Stomach (tissue), 9 donors: Measurements from ENCODE around the gene PTK6. TPM values are rescaled to one million over a fixed set of nuclear protein-coding genes. Genes with fewer than 3 reads are reported as not detected.

ENCODE experiments used
- DNase-seq, 2 donors: peaks; one replicate each; pipeline versions ENCODE4 v3.0.0 to v3.0.0-alpha.2; 2013 to 2019
- H3K27ac ChIP-seq, 5 donors: fragments of 200-600 bp in 4 of 5; sonication (generic) in 4 of 5; one replicate each; pipeline ENCODE4 v1.5.1; 2013 to 2019; ENCODE audit warnings: mild to moderate bottlenecking in 1 of 5, moderate library complexity in 1 of 5
- H3K27me3 ChIP-seq, 3 donors: fragments of 200-600 bp; sonication (generic); one replicate each; pipeline ENCODE4 v1.5.1; 2017 to 2019; ENCODE audit warnings: mixed run types in 1 of 3
- H3K36me3 ChIP-seq, 4 donors: fragments of 200-600 bp; sonication (generic); 1 replicate in 3 of 4; 2 replicates in 1 of 4; pipeline ENCODE4 v1.5.1; 2016 to 2019
- H3K4me1 ChIP-seq, 4 donors: fragments of 200-600 bp; sonication (generic); one replicate each; pipeline ENCODE4 v1.5.1; 2016 to 2019
- H3K4me3 ChIP-seq, 4 donors: fragments of 200-600 bp; sonication (generic) in 3 of 4; one replicate each; pipeline ENCODE4 v1.5.1; 2016 to 2019; ENCODE audit warnings: mild to moderate bottlenecking in 1 of 4
- H3K9me3 ChIP-seq, 4 donors: fragments of 200-600 bp; sonication (generic); one replicate each; pipeline ENCODE4 v1.5.1; 2016 to 2019
- EP300 ChIP-seq: sonication (generic); formaldehyde crosslinking; IDR thresholded peaks from one replicate; pipeline ENCODE4 v1.6.1; 2017; ENCODE audit warnings: antibody characterized with exemption
- POLR2A ChIP-seq, 4 donors: fragments of 450-650 bp; IDR thresholded peaks; one replicate each; pipeline ENCODE4 v1.6.1; 2016; ENCODE audit warnings: antibody characterized with exemption in 4 of 4, control low read depth in 2 of 4, mild to moderate bottlenecking in 1 of 4, moderate library complexity in 1 of 4
- POLR2AphosphoS5 ChIP-seq, 3 donors: sonication (generic); formaldehyde crosslinking; IDR thresholded peaks; one replicate each; pipeline ENCODE4 v1.6.1; 2016; ENCODE audit warnings: antibody characterized with exemption in 3 of 3
- WGBS, 5 donors: extraction: QIAGEN DNeasy Blood & Tissue Kit in 3 of 5; methylation state at CpG; one replicate each; pipeline versions ENCODE4 v1.1.5 to v1.1.7; 2013 to 2018; 5-methylcytosine and 5-hydroxymethylcytosine counted together
- intact Hi-C: fragments of 100-400 bp; cut with DNase I; formaldehyde crosslinking; loops from one replicate; pipeline ENCODE4 v1.15.1; 2023; ENCODE audit warnings: low total_unique reads
- polyA plus RNA-seq, 3 donors: library from polyadenylated mRNA; stranded (reverse); fragments of 200-250 nt; gene quantifications; one replicate each; pipeline ENCODE4 v1.2.3, GENCODE V29; 2013
- total RNA-seq, 5 donors: library from RNA; depleted of rRNA; stranded (reverse); fragments of >200 nt; gene quantifications; one replicate each; pipeline versions ENCODE4 v1.1.0 to v1.2.3, GENCODE V29; 2014 to 2016
- TF ChIP-seq, protein P1 (sequence below), 7 experiments: fragments of 450-650 bp in 4 of 7; fragments of 200-600 bp in 3 of 7; sonication (generic) in 3 of 7; IDR thresholded peaks; one replicate each; pipeline ENCODE4 v1.5.1; 2016 to 2019; ENCODE audit warnings: antibody characterized with exemption in 7 of 7, control low read depth in 2 of 7, mild to moderate bottlenecking in 1 of 7
- donor health status: healthy with polysubstance abuse.
- donor health status: Bipolar disorder and iron deficiency.
- donor health status: healthy.

PTK6 gene
- total and polyA plus RNA-seq, 8 donors, result 7.7 to 98.5 (median 22.9) TPM

GRCh38 chr20:63533871-63534393, 3.2 kb downstream of the PTK6 start:
- H3K27me3 ChIP-seq, result peaks cover 0 to 63% (median 11%) of the 10 kb centered on the region in 3 donors
- H3K9me3 ChIP-seq, result no peaks in the 10 kb centered on the region
- peak; percentile 83 to 94 for DNase-seq
- peak overlapping the region; percentile 78 to 96 (median 90) for H3K27ac ChIP-seq
- H3K4me1 ChIP-seq, result peaks cover 35 to 56% (median 52%) of the 10 kb centered on the region in 4 donors
- no peak overlapping the region for H3K4me3 ChIP-seq
- intact Hi-C loops, result no loop called here
- 19 to 56% (median 39%) methylated on average over 10 to 28 of the region's 28 CpGs for WGBS, 5 donors
- peak in 1 of 4 donors; percentile 30 for TF ChIP-seq POLR2A (IDR thresholded peaks at IDR 0.05)
- no peak for TF ChIP-seq EP300
- TF ChIP-seq, protein P1, sequence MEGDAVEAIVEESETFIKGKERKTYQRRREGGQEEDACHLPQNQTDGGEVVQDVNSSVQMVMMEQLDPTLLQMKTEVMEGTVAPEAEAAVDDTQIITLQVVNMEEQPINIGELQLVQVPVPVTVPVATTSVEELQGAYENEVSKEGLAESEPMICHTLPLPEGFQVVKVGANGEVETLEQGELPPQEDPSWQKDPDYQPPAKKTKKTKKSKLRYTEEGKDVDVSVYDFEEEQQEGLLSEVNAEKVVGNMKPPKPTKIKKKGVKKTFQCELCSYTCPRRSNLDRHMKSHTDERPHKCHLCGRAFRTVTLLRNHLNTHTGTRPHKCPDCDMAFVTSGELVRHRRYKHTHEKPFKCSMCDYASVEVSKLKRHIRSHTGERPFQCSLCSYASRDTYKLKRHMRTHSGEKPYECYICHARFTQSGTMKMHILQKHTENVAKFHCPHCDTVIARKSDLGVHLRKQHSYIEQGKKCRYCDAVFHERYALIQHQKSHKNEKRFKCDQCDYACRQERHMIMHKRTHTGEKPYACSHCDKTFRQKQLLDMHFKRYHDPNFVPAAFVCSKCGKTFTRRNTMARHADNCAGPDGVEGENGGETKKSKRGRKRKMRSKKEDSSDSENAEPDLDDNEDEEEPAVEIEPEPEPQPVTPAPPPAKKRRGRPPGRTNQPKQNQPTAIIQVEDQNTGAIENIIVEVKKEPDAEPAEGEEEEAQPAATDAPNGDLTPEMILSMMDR (IDR thresholded peaks at IDR 0.05), result no peak
- TF ChIP-seq POLR2AphosphoS5 (IDR thresholded peaks at IDR 0.05), result peak in 2 of 3 donors; percentile 87 to 95
- H3K36me3 ChIP-seq, result no peaks in the 10 kb centered on the region

- H3K9me3 ChIP-seq, result no peaks in the 10 kb centered on the region
- no peak for DNase-seq
- peak overlapping the region in 1 of 4 donors; percentile 3 for H3K4me3 ChIP-seq
- intact Hi-C loops, result no loop called here
- WGBS, 5 donors, result 80 to 83% (median 83%) methylated on average over 14 of the region's 14 CpGs
- H3K27ac ChIP-seq, result peak overlapping the region; percentile 78 to 96 (median 90)
- TF ChIP-seq POLR2A (IDR thresholded peaks at IDR 0.05), result no peak
- no peak for TF ChIP-seq POLR2AphosphoS5 (IDR thresholded peaks at IDR 0.05)
- no peak for TF ChIP-seq EP300
- TF ChIP-seq, protein P1 (IDR thresholded peaks at IDR 0.05), result no peak
- H3K36me3 ChIP-seq, result no peaks in the 10 kb centered on the region
- peaks cover 0 to 63% (median 11%) of the 10 kb centered on the region in 3 donors for H3K27me3 ChIP-seq
- peaks cover 34 to 50% (median 48%) of the 10 kb centered on the region in 4 donors for H3K4me1 ChIP-seq
Measured at GRCh38 chr20:63533388-63533787, 3.8 kb downstream of the PTK6 start.

- TF ChIP-seq, protein P1 (IDR thresholded peaks at IDR 0.05), result no peak
- TF ChIP-seq POLR2A (IDR thresholded peaks at IDR 0.05) (no peak), EP300 (no peak), POLR2AphosphoS5 (IDR thresholded peaks at IDR 0.05) (no peak)
- Histone ChIP-seq H3K36me3 (no peaks in the 10 kb centered on the region), H3K27me3 (peaks cover 0 to 58% (median 11%) of the 10 kb centered on the region in 3 donors), H3K4me1 (peaks cover 29 to 42% (median 39%) of the 10 kb centered on the region in 4 donors), H3K9me3 (no peaks in the 10 kb centered on the region), H3K27ac (no peak overlapping the region), H3K4me3 (no peak overlapping the region)
- DNase-seq, result no peak
- intact Hi-C loops, result no loop called here
- WGBS, 5 donors, result 77 to 87% (median 83%) methylated on average over 10 to 24 of the region's 24 CpGs
Measured at GRCh38 chr20:63532449-63532971, 4.7 kb downstream of the PTK6 start.

DNA sequence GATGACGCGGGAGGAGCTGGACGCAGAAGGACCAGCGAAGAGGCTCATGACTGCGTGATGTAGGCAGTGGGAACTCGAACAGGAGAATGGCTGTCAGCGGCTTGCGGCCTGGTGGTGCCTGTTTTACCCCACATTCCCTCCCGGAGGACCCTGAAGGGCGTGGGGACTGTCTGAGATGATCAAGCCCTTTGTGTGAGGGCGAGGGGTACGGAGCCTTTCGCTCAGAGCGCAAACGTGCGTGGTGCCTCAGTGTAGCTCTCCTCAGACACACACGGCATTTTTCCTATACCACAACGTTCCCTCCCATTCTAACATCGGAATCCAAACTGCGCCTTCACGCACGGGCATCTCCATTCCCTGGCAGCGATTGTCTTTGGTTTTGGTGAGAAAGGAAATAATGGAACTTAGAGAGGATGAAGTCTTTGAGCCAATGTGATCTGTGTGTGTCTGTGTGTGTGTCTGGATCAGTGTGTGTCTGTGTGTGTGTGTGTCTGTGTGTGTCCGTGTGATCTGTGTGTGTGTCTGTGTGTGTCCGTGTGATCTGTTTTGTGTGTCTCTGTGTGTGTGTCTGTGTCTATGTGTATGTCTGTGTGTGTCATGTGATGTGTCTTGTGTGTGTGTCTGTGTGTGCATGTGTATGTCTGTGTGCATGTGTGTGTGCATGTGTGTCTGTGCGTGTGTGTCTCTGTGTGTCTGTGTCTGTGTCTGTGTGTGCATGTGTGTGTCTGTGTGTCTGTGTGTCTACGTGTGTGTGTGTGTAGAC, 5.3 kb downstream of the PTK6 start:
- no peak overlapping the region for H3K27ac ChIP-seq
- peaks cover 0 to 52% (median 11%) of the 10 kb centered on the region in 3 donors for H3K27me3 ChIP-seq
- no peak overlapping the region for H3K4me3 ChIP-seq
- WGBS, 5 donors, result 78 to 90% (median 89%) methylated on average over 26 to 27 of the region's 27 CpGs
- intact Hi-C loops, result no loop called here
- no peak for DNase-seq
- TF ChIP-seq, protein P1 (IDR thresholded peaks at IDR 0.05), result no peak
- no peaks in the 10 kb centered on the region for H3K36me3 ChIP-seq
- H3K4me1 ChIP-seq, result peaks cover 23 to 35% (median 32%) of the 10 kb centered on the region in 4 donors
- no peaks in the 10 kb centered on the region for H3K9me3 ChIP-seq
